AG10803 (cell line): ENCODE measurements around the gene KRTAP4-11.

ENCODE experiments used
- DNase-seq: peaks from one replicate; pipeline ENCODE4 v3.0.0; 2010; ENCODE audit warnings: low read depth
- H3K4me3 ChIP-seq: 2 replicates; pipeline ENCODE4 v1.5.1; 2011; ENCODE audit warnings: mild to moderate bottlenecking, low read length, control low read depth
- CTCF ChIP-seq: conservative IDR thresholded peaks from 2 replicates; pipeline ENCODE4 v1.5.1; 2011; ENCODE audit warnings: mild to moderate bottlenecking, low read length, control low read depth, inconsistent platforms

The KRTAP4-11 gene

GRCh38 chr17:41082626-41083025, 35.5 kb downstream of the KRTAP4-11 start:
- DNase-seq = peak; percentile 35
- H3K4me3 ChIP-seq = no peak overlapping the region
- no peak for TF ChIP-seq CTCF

GRCh38 chr17:41076788-41077187, 41.4 kb downstream of the KRTAP4-11 start:
- no peak for DNase-seq
- TF ChIP-seq CTCF = no peak
- H3K4me3 ChIP-seq = no peak overlapping the region

GRCh38 chr17:41073676-41074075, 44.5 kb downstream of the KRTAP4-11 start:
- no peak for TF ChIP-seq CTCF
- H3K4me3 ChIP-seq = no peak overlapping the region
- no peak for DNase-seq

GRCh38 chr17:41071606-41072360, 46.4 kb downstream of the KRTAP4-11 start:
- no peak for DNase-seq
- no peak overlapping the region for H3K4me3 ChIP-seq
- TF ChIP-seq CTCF = no peak

GRCh38 chr17:41069031-41069430, 49.1 kb downstream of the KRTAP4-11 start:
- no peak for TF ChIP-seq CTCF
- H3K4me3 ChIP-seq = no peak overlapping the region
- no peak for DNase-seq

- H3K4me3 ChIP-seq = no peak overlapping the region
- TF ChIP-seq CTCF = no peak
- DNase-seq = peak; percentile 87
These were observed 50.9 kb downstream of the KRTAP4-11 start for GRCh38 chr17:41067281-41067680.
